Measurements from ENCODE around the gene SORCS3. TPM values are rescaled to one million over a fixed set of nuclear protein-coding genes. Genes with fewer than 3 reads are reported as not detected.

SORCS3 gene
- total RNA-seq, 3 donors from 2014 or later (not counting 1 experiment from before 2014, with no cell fraction given), result 0.05 to 0.09 TPM; not detected in 1

- WGBS (ENCODE audit: insufficient coverage), result 79% methylated on average over 3 of the region's 3 CpGs
- H3K36me3 ChIP-seq (ENCODE audit: control insufficient read depth, insufficient read depth, low read length), result no peaks in the 10 kb centered on the region
- intact Hi-C loops (cut with micrococcal nuclease), result no loop called here
- TF ChIP-seq CTCF (IDR thresholded peaks at IDR 0.05), result no peak
- Mint-ChIP-seq H3K4me3 (no peak overlapping the region), H3K4me1 (no peaks in the 10 kb centered on the region), H3K27me3 (ENCODE audit: low read depth in 2 of 2) (peaks cover 17 to 39% of the 10 kb centered on the region in 2 donors), H3K36me3 (no peaks in the 10 kb centered on the region), H3K9me3 (no peaks in the 10 kb centered on the region), H3K27ac (no peak overlapping the region)
- no peak for DNase-seq
- no peak overlapping the region for H3K4me3 ChIP-seq (ENCODE audit: low read length)
- H3K27ac ChIP-seq (ENCODE audit: low read length), result no peak overlapping the region
- no peaks in the 10 kb centered on the region for H3K27me3 ChIP-seq (ENCODE audit: control insufficient read depth, insufficient read depth, low read length)
- H3K9me3 ChIP-seq (ENCODE audit: control insufficient read depth, insufficient read depth, low read length), result no peaks in the 10 kb centered on the region
- ATAC-seq, result no peak
- H3K4me1 ChIP-seq (ENCODE audit: control insufficient read depth, insufficient read depth, low read length), result no peaks in the 10 kb centered on the region
Measured at GRCh38 chr10:104650635-104651331, 9.7 kb downstream of the SORCS3 start.

GRCh38 chr10:104657036-104657435 lies 15.9 kb downstream of the SORCS3 start:
- TF ChIP-seq CTCF (IDR thresholded peaks at IDR 0.05), result no peak
- Histone ChIP-seq H3K4me1 (ENCODE audit: control insufficient read depth, insufficient read depth, low read length) (no peaks in the 10 kb centered on the region), H3K27ac (ENCODE audit: low read length) (no peak overlapping the region), H3K27me3 (ENCODE audit: control insufficient read depth, insufficient read depth, low read length) (no peaks in the 10 kb centered on the region), H3K4me3 (ENCODE audit: low read length) (no peak overlapping the region), H3K36me3 (ENCODE audit: control insufficient read depth, insufficient read depth, low read length) (no peaks in the 10 kb centered on the region), H3K9me3 (ENCODE audit: control insufficient read depth, insufficient read depth, low read length) (no peaks in the 10 kb centered on the region)
- no peaks in the 10 kb centered on the region for H3K36me3 Mint-ChIP-seq
- H3K27ac Mint-ChIP-seq, result no peak overlapping the region
- ATAC-seq, result no peak
- no peaks in the 10 kb centered on the region for H3K4me1 Mint-ChIP-seq
- WGBS (ENCODE audit: insufficient coverage), result 75% methylated on average over 3 of the region's 3 CpGs
- no peak overlapping the region for H3K4me3 Mint-ChIP-seq
- peaks cover 18 to 41% of the 10 kb centered on the region in 2 donors for H3K27me3 Mint-ChIP-seq (ENCODE audit: low read depth in 2 of 2)
- no peak for DNase-seq
- no peaks in the 10 kb centered on the region for H3K9me3 Mint-ChIP-seq
- intact Hi-C loops (cut with micrococcal nuclease), result no loop called here

GRCh38 chr10:104657457-104657856 lies 16.4 kb downstream of the SORCS3 start:
- WGBS (ENCODE audit: insufficient coverage), result 74% methylated on average over 3 of the region's 3 CpGs
- no peak for TF ChIP-seq CTCF (IDR thresholded peaks at IDR 0.05)
- H3K27me3 Mint-ChIP-seq (ENCODE audit: low read depth in 2 of 2), result peaks cover 18 to 41% of the 10 kb centered on the region in 2 donors
- H3K4me3 Mint-ChIP-seq, result no peak overlapping the region
- no peak for ATAC-seq
- H3K36me3 Mint-ChIP-seq, result no peaks in the 10 kb centered on the region
- H3K9me3 ChIP-seq (ENCODE audit: control insufficient read depth, insufficient read depth, low read length), result no peaks in the 10 kb centered on the region
- no peak overlapping the region for H3K27ac Mint-ChIP-seq
- no peak overlapping the region for H3K27ac ChIP-seq (ENCODE audit: low read length)
- H3K4me3 ChIP-seq (ENCODE audit: low read length), result no peak overlapping the region
- DNase-seq, result no peak
- no peaks in the 10 kb centered on the region for H3K36me3 ChIP-seq (ENCODE audit: control insufficient read depth, insufficient read depth, low read length)
- no peaks in the 10 kb centered on the region for H3K4me1 Mint-ChIP-seq
- intact Hi-C loops (cut with micrococcal nuclease), result no loop called here
- no peaks in the 10 kb centered on the region for H3K9me3 Mint-ChIP-seq
- no peaks in the 10 kb centered on the region for H3K4me1 ChIP-seq (ENCODE audit: control insufficient read depth, insufficient read depth, low read length)
- H3K27me3 ChIP-seq (ENCODE audit: control insufficient read depth, insufficient read depth, low read length), result no peaks in the 10 kb centered on the region

- H3K27me3 Mint-ChIP-seq (ENCODE audit: low read depth in 2 of 2), result peaks cover 18 to 41% of the 10 kb centered on the region in 2 donors
- H3K4me1 Mint-ChIP-seq, result no peaks in the 10 kb centered on the region
- no peaks in the 10 kb centered on the region for H3K36me3 Mint-ChIP-seq
- H3K27me3 ChIP-seq (ENCODE audit: control insufficient read depth, insufficient read depth, low read length), result no peaks in the 10 kb centered on the region
- H3K9me3 ChIP-seq (ENCODE audit: control insufficient read depth, insufficient read depth, low read length), result no peaks in the 10 kb centered on the region
- H3K27ac Mint-ChIP-seq, result no peak overlapping the region
- WGBS (ENCODE audit: insufficient coverage), result 95% methylated on average over 1 of the region's 1 CpG
- DNase-seq (no peak), ATAC-seq (no peak)
- TF ChIP-seq CTCF (IDR thresholded peaks at IDR 0.05), result no peak
- H3K9me3 Mint-ChIP-seq, result no peaks in the 10 kb centered on the region
- H3K4me3 Mint-ChIP-seq, result no peak overlapping the region
- no peaks in the 10 kb centered on the region for H3K36me3 ChIP-seq (ENCODE audit: control insufficient read depth, insufficient read depth, low read length)
- H3K27ac ChIP-seq (ENCODE audit: low read length), result no peak overlapping the region
- intact Hi-C loops (cut with micrococcal nuclease), result no loop called here
- no peak overlapping the region for H3K4me3 ChIP-seq (ENCODE audit: low read length)
- H3K4me1 ChIP-seq (ENCODE audit: control insufficient read depth, insufficient read depth, low read length), result no peaks in the 10 kb centered on the region
Measured at GRCh38 chr10:104658067-104658466, 17.0 kb downstream of the SORCS3 start.

All from natural killer cell (primary cell).